ENCODE data around the gene ATRN.

The ATRN gene

GRCh38 chr20:3494218-3494617, 23.4 kb downstream of the ATRN start:
- H3K4me3 ChIP-seq (ENCODE audit: insufficient read depth in 1 of 2, low read depth in 1 of 2, low read length in 2 of 2) = peak overlapping the region in 1 of 2 experiments; percentile 14
- no peak for DNase-seq
- H3K4me1 ChIP-seq (ENCODE audit: control insufficient read depth, insufficient read depth, low read depth, low read length) = no peaks in the 10 kb centered on the region
- H2BK12ac ChIP-seq (ENCODE audit: low read length in 2 of 2) = no peak overlapping the region
- H3K79me1 ChIP-seq (replicated peaks; ENCODE audit: low read length, poor library complexity, severe bottlenecking) = peaks cover 32% of the 10 kb centered on the region
- H3K27ac ChIP-seq (ENCODE audit: low read length, poor library complexity, severe bottlenecking) = no peak overlapping the region
- H2AK5ac ChIP-seq (ENCODE audit: low read length, severe bottlenecking) = no peak overlapping the region
- H3K27me3 ChIP-seq (ENCODE audit: control insufficient read depth in 1 of 2, insufficient read depth in 1 of 2, low read length in 2 of 2) = no peaks in the 10 kb centered on the region
- H3K23ac ChIP-seq (ENCODE audit: low read length in 2 of 2) = no peak overlapping the region
- no peak overlapping the region for H3K4ac ChIP-seq (ENCODE audit: low read depth in 1 of 2, low read length in 2 of 2)
- no peak overlapping the region for H4K8ac ChIP-seq (ENCODE audit: low read length)
- no peak overlapping the region for H2BK15ac ChIP-seq (ENCODE audit: low read depth, poor library complexity, severe bottlenecking)
- no peak overlapping the region for H2BK5ac ChIP-seq (ENCODE audit: low read depth, low read length, poor library complexity, severe bottlenecking)
- H2BK120ac ChIP-seq (ENCODE audit: low read depth, low read length) = no peak overlapping the region
- H3K9ac ChIP-seq (ENCODE audit: low read length) = no peak overlapping the region
- H2AFZ ChIP-seq (ENCODE audit: low read depth, low read length) = no peak overlapping the region
- H3K14ac ChIP-seq (ENCODE audit: low read length in 2 of 2) = no peak overlapping the region
- WGBS = 91% methylated on average over 1 of the region's 1 CpG
- no peak overlapping the region for H4K91ac ChIP-seq (ENCODE audit: low read length)
- H3K9me3 ChIP-seq (ENCODE audit: control insufficient read depth, low read length) = peaks cover 21% of the 10 kb centered on the region
- peaks cover 0 to 15% of the 10 kb centered on the region in 2 experiments for H3K36me3 ChIP-seq (ENCODE audit: control insufficient read depth in 1 of 2, insufficient read depth in 2 of 2, low read depth in 1 of 2, low read length in 2 of 2)
- H3K4me2 ChIP-seq (ENCODE audit: low read length, poor library complexity, severe bottlenecking) = no peak overlapping the region
- H3K18ac ChIP-seq (ENCODE audit: low read depth in 1 of 2, low read length in 2 of 2) = no peak overlapping the region

DNA sequence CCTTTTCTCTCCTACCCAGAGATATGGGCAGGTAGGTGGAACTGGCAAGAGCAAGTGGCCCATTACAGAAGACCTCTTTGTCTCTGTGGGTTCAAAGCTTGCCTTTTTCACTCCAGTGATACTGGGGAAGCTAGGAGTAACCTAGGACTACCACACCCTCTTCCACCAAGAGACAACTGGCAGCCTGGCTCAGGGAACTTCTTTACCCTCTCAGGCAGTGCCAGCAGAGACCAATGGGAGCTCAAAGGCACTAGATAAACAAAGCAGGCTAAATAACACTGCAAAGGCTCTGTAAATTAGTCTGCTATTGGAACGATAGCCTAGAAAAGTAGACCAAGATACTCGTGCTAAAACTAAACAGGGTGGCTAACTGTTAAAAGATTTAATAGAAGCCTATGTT, 32.1 kb downstream of the ATRN start:
- Histone ChIP-seq H4K91ac (ENCODE audit: low read length) (no peak overlapping the region), H3K27me3 (ENCODE audit: control insufficient read depth in 1 of 2, insufficient read depth in 1 of 2, low read length in 2 of 2) (no peaks in the 10 kb centered on the region), H2AFZ (ENCODE audit: low read depth, low read length) (no peak overlapping the region), H3K79me1 (replicated peaks; ENCODE audit: low read length, poor library complexity, severe bottlenecking) (peaks cover 9% of the 10 kb centered on the region), H2AK5ac (ENCODE audit: low read length, severe bottlenecking) (no peak overlapping the region), H3K36me3 (ENCODE audit: control insufficient read depth in 1 of 2, insufficient read depth in 2 of 2, low read depth in 1 of 2, low read length in 2 of 2) (no peaks in the 10 kb centered on the region), H3K9ac (ENCODE audit: low read length) (no peak overlapping the region), H2BK12ac (ENCODE audit: low read length in 2 of 2) (no peak overlapping the region), H3K23ac (ENCODE audit: low read length in 2 of 2) (no peak overlapping the region), H3K18ac (ENCODE audit: low read depth in 1 of 2, low read length in 2 of 2) (no peak overlapping the region), H3K4me1 (ENCODE audit: control insufficient read depth, insufficient read depth, low read depth, low read length) (no peaks in the 10 kb centered on the region), H3K27ac (ENCODE audit: low read length, poor library complexity, severe bottlenecking) (no peak overlapping the region), H3K4me3 (ENCODE audit: insufficient read depth in 1 of 2, low read depth in 1 of 2, low read length in 2 of 2) (no peak overlapping the region), H4K8ac (ENCODE audit: low read length) (no peak overlapping the region), H3K14ac (ENCODE audit: low read length in 2 of 2) (no peak overlapping the region), H2BK120ac (ENCODE audit: low read depth, low read length) (no peak overlapping the region), H2BK5ac (ENCODE audit: low read depth, low read length, poor library complexity, severe bottlenecking) (no peak overlapping the region), H3K4ac (ENCODE audit: low read depth in 1 of 2, low read length in 2 of 2) (no peak overlapping the region), H2BK15ac (ENCODE audit: low read depth, poor library complexity, severe bottlenecking) (no peak overlapping the region), H3K9me3 (ENCODE audit: control insufficient read depth, low read length) (no peaks in the 10 kb centered on the region), H3K4me2 (ENCODE audit: low read length, poor library complexity, severe bottlenecking) (no peak overlapping the region)
- WGBS = 100% methylated on average over 1 of the region's 2 CpGs
- DNase-seq = no peak

DNA sequence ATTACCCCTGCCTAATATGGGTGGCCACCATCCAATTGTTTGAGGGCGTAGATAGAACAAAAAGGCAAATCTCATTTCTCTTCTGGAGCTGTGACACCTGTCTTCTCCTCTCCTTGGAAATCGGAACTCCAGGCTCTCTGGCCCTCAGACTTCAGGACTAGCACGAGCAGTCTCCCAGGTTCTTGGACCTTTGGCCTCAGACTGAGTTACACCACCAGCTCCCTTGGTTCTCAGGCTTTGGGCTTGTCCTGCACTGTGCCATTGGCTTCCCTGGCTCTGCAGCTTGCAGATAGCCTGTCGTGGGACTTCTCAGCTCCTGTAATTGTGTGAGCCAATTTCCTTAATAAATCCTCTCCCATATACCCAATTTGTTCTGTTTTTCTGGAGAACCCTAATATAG, 34.3 kb downstream of the ATRN start:
- Histone ChIP-seq H2AK5ac (ENCODE audit: low read length, severe bottlenecking) (no peak overlapping the region), H3K4me2 (ENCODE audit: low read length, poor library complexity, severe bottlenecking) (no peak overlapping the region), H4K91ac (ENCODE audit: low read length) (no peak overlapping the region), H3K9ac (ENCODE audit: low read length) (no peak overlapping the region), H3K79me1 (replicated peaks; ENCODE audit: low read length, poor library complexity, severe bottlenecking) (peaks cover 9% of the 10 kb centered on the region), H3K18ac (ENCODE audit: low read depth in 1 of 2, low read length in 2 of 2) (no peak overlapping the region), H2BK15ac (ENCODE audit: low read depth, poor library complexity, severe bottlenecking) (no peak overlapping the region), H4K8ac (ENCODE audit: low read length) (no peak overlapping the region), H2BK120ac (ENCODE audit: low read depth, low read length) (no peak overlapping the region), H3K14ac (ENCODE audit: low read length in 2 of 2) (no peak overlapping the region), H3K4me1 (ENCODE audit: control insufficient read depth, insufficient read depth, low read depth, low read length) (no peaks in the 10 kb centered on the region), H3K23ac (ENCODE audit: low read length in 2 of 2) (no peak overlapping the region), H3K4me3 (ENCODE audit: insufficient read depth in 1 of 2, low read depth in 1 of 2, low read length in 2 of 2) (no peak overlapping the region), H3K9me3 (ENCODE audit: control insufficient read depth, low read length) (no peaks in the 10 kb centered on the region), H2AFZ (ENCODE audit: low read depth, low read length) (no peak overlapping the region), H2BK12ac (ENCODE audit: low read length in 2 of 2) (no peak overlapping the region), H3K4ac (ENCODE audit: low read depth in 1 of 2, low read length in 2 of 2) (no peak overlapping the region), H3K27me3 (ENCODE audit: control insufficient read depth in 1 of 2, insufficient read depth in 1 of 2, low read length in 2 of 2) (no peaks in the 10 kb centered on the region), H3K27ac (ENCODE audit: low read length, poor library complexity, severe bottlenecking) (no peak overlapping the region), H3K36me3 (ENCODE audit: control insufficient read depth in 1 of 2, insufficient read depth in 2 of 2, low read depth in 1 of 2, low read length in 2 of 2) (no peaks in the 10 kb centered on the region), H2BK5ac (ENCODE audit: low read depth, low read length, poor library complexity, severe bottlenecking) (no peak overlapping the region)
- WGBS = 97% methylated on average over 4 of the region's 4 CpGs
- no peak for DNase-seq

DNA sequence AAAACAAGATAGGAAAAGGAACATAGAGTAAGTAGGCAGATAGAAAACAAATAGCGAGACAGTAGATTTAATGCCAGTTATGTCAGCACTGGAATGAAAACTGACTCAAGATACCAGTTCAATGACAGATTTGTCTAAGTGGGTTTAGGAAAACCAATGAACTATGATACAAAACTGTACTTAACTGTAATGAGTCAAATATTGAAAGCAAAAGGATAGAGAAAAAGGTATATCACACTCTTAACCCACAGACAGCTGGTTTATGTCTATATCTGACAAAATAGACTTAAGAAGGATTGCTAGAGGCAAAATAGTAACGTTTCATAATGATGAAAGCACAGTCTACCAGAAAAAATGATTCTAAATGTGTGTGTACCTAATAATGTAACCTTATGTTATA, 38.2 kb downstream of the ATRN start:
- no peak overlapping the region for H4K8ac ChIP-seq (ENCODE audit: low read length)
- H3K79me1 ChIP-seq (replicated peaks; ENCODE audit: low read length, poor library complexity, severe bottlenecking) = no peaks in the 10 kb centered on the region
- H2BK12ac ChIP-seq (ENCODE audit: low read length in 2 of 2) = no peak overlapping the region
- H3K18ac ChIP-seq (ENCODE audit: low read depth in 1 of 2, low read length in 2 of 2) = no peak overlapping the region
- no peak overlapping the region for H2AK5ac ChIP-seq (ENCODE audit: low read length, severe bottlenecking)
- no peaks in the 10 kb centered on the region for H3K4me1 ChIP-seq (ENCODE audit: control insufficient read depth, insufficient read depth, low read depth, low read length)
- H3K27ac ChIP-seq (ENCODE audit: low read length, poor library complexity, severe bottlenecking) = no peak overlapping the region
- H3K23ac ChIP-seq (ENCODE audit: low read length in 2 of 2) = no peak overlapping the region
- H3K36me3 ChIP-seq (ENCODE audit: control insufficient read depth in 1 of 2, insufficient read depth in 2 of 2, low read depth in 1 of 2, low read length in 2 of 2) = no peaks in the 10 kb centered on the region
- H3K9ac ChIP-seq (ENCODE audit: low read length) = no peak overlapping the region
- H2BK120ac ChIP-seq (ENCODE audit: low read depth, low read length) = no peak overlapping the region
- H3K27me3 ChIP-seq (ENCODE audit: control insufficient read depth in 1 of 2, insufficient read depth in 1 of 2, low read length in 2 of 2) = no peaks in the 10 kb centered on the region
- DNase-seq = no peak
- 100% methylated on average over 1 of the region's 2 CpGs for WGBS
- no peak overlapping the region for H2BK5ac ChIP-seq (ENCODE audit: low read depth, low read length, poor library complexity, severe bottlenecking)
- no peaks in the 10 kb centered on the region for H3K9me3 ChIP-seq (ENCODE audit: control insufficient read depth, low read length)
- H3K14ac ChIP-seq (ENCODE audit: low read length in 2 of 2) = no peak overlapping the region
- no peak overlapping the region for H2AFZ ChIP-seq (ENCODE audit: low read depth, low read length)
- H3K4ac ChIP-seq (ENCODE audit: low read depth in 1 of 2, low read length in 2 of 2) = no peak overlapping the region
- H4K91ac ChIP-seq (ENCODE audit: low read length) = no peak overlapping the region
- H2BK15ac ChIP-seq (ENCODE audit: low read depth, poor library complexity, severe bottlenecking) = no peak overlapping the region
- H3K4me2 ChIP-seq (ENCODE audit: low read length, poor library complexity, severe bottlenecking) = no peak overlapping the region
- H3K4me3 ChIP-seq (ENCODE audit: insufficient read depth in 1 of 2, low read depth in 1 of 2, low read length in 2 of 2) = no peak overlapping the region

Measured in mesenchymal stem cell (in vitro differentiated cells and primary cell).